ENCODE measurements around the gene SRSF11.

GRCh38 chr1:70188522-70188921 is 32.7 kb upstream of the SRSF11 start:
- no peak for TF ChIP-seq CTCF (optimal IDR thresholded peaks at IDR 0.05 in 1 of 3, IDR thresholded peaks at IDR 0.05 in 1 of 3, conservative IDR thresholded peaks at IDR 0.05 in 1 of 3; ENCODE audit: extremely low read depth in 1 of 3, insufficient read depth in 2 of 3, low read length in 3 of 3)
- TF ChIP-seq EZH2 (IDR thresholded peaks at IDR 0.05; ENCODE audit: low read length): no peak

Data from keratinocyte (primary cell).